H1 (cell line): Measurements from ENCODE around the gene PHC2. TPM values are rescaled to one million over a fixed set of nuclear protein-coding genes. Genes with fewer than 3 reads are reported as not detected.

Experiments
- CBX8 ChIP-seq: fragments of 300-800, 300-1000 bp; sonication (generic); IDR thresholded peaks from 2 replicates; pipeline ENCODE4 v1.7.1; 2016; ENCODE audit warnings: low read depth, low read length, borderline replicate concordance
- CTBP2 ChIP-seq: IDR thresholded peaks from 2 replicates; pipeline ENCODE4 v1.7.0; 2011; ENCODE audit warnings: borderline replicate concordance, mild to moderate bottlenecking, moderate library complexity, mixed read lengths, low read length; ENCODE audit not compliant: insufficient read depth, insufficient read length
- KDM1A ChIP-seq: fragments of 200-600, 300-600 bp; sonication (generic); IDR thresholded peaks from 2 replicates; pipeline ENCODE4 v1.7.1; 2016; ENCODE audit warnings: mild to moderate bottlenecking, low read length, borderline replicate concordance
- RBBP5 ChIP-seq: IDR thresholded peaks from 2 replicates; pipeline ENCODE4 v1.7.1; 2012; ENCODE audit warnings: low read depth, mild to moderate bottlenecking, inconsistent platforms, low read length, moderate library complexity, borderline replicate concordance
- RNF2 ChIP-seq: fragments of 200-900, 300-1000 bp; sonication (generic); IDR thresholded peaks from 2 replicates; pipeline ENCODE4 v1.7.1; 2016; ENCODE audit warnings: borderline replicate concordance, low read depth, mild to moderate bottlenecking, antibody characterized with exemption, low read length; ENCODE audit not compliant: poor library complexity, severe bottlenecking; ENCODE audit errors: missing control alignments
- polyA plus RNA-seq, 7 experiments: library from polyadenylated mRNA; depleted of rRNA in 3 of 7; stranded (reverse) in 5 of 7; unstranded in 2 of 7; fragments of >200 nt in 5 of 7; fragments of 200-250 nt in 2 of 7; gene quantifications; 1 replicate in 5 of 7; 2 replicates in 1 of 7; 4 replicates in 1 of 7; pipeline versions ENCODE4 v1.2.1 to v1.2.3, GENCODE V29; 2011 to 2013; ENCODE audit warnings: missing spikeins in 2 of 7, mixed read lengths in 2 of 7
- total RNA-seq: library from RNA; stranded (reverse); fragmentation: NEBNext Ultra II Directional; extraction: Animal tissue kit (Norgen Biotek cat#: 25700); gene quantifications from 2 replicates; pipeline ENCODE4 v1.2.1, GENCODE V29; 2021

PHC2 gene
- total and polyA plus RNA-seq, 2 of the 8 experiments (the other 6 are each of a cell fraction or from before 2014, with no cell fraction given): 5.6 to 14.2 TPM

DNA sequence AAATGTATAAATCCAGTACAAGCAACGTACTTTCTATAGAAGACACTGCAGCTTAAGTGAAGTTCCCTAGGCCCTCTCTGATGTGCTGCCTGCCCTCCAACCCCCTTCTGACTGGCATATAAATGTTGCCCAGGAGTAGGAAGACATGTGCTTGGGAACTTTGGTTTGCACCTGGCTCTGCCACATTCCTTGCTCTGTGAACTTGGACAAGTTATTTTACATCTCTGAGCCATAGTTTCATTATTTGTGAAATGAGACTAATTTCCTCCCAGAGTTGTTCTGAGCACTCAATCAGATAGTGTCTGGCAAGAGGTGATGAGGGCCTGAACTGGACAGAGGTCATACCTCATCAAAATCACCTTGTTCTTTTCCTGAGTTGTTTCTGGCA is 3.5 kb upstream of the PHC2 start (continued):
- no peak for TF ChIP-seq RNF2
- TF ChIP-seq CBX8: no peak
- TF ChIP-seq CTBP2: no peak
- no peak for TF ChIP-seq RBBP5
- no peak for TF ChIP-seq KDM1A
